Measurements from ENCODE around the gene MGAT5B.
"Not testable (repeated sequence)": the region's sequence is repeated elsewhere in the genome, so short reads cannot be mapped to it uniquely, and the experiment has no call there.

The MGAT5B gene

DNA sequence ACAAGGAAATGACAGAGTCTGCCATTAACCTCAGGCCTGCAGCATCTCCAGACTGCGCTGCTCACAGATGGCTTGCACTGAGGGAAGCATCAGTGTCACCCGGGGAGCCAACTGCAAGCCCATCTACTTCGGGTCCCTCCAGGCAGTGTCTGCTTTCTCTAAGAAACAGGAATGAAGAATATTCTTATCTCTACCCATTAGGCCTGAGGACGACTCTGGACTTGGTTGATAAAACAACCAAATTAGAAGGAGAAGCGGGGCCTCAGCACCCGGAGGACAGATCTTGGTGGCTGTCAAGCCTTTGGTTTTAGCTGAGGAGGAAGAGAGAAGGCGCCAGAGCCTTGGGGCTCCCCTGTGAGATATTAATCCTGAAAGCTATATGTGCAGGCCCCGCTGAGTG lies 19.5 kb upstream of the MGAT5B start:
- no CpG with 5 or more reads among the region's 8 CpGs for WGBS (ENCODE audit: insufficient coverage, insufficient read length)
- no peak overlapping the region for H3K4me3 ChIP-seq (ENCODE audit: low read length)
- DNase-seq (ENCODE audit: low read depth, low spot score), result no peak
- no peak overlapping the region for H3K27ac ChIP-seq (ENCODE audit: low read length)
- no peaks in the 10 kb centered on the region for H3K27me3 ChIP-seq (ENCODE audit: control insufficient read depth, insufficient read depth, low read length)
- no peaks in the 10 kb centered on the region for H3K36me3 ChIP-seq (ENCODE audit: control insufficient read depth, insufficient read depth, low read length)
- H3K9me3 ChIP-seq (ENCODE audit: control insufficient read depth, insufficient read depth, low read length), result no peaks in the 10 kb centered on the region
- H3K4me1 ChIP-seq (ENCODE audit: control insufficient read depth, insufficient read depth, low read length), result peaks cover 4% of the 10 kb centered on the region; the same call in 1 of the 2 replicates

DNA sequence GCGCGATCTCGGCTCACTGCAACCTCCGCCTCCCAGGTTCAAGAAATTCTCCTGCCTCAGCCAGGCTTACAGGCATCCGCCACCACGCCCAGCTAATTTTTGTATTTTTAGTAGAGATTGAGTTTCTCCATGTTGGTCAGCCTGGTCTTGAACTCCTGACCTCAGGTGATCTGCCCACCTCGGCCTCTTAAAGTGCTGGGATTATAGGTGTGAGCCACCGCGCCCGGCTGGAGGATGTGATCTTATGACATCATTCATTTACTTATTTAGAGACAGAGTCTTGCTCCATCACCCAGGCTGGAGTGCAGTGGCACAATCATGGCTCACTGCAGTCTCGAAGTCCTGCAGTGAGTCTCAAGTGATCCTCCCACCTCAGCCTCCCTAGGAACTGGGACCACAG lies 19.0 kb upstream of the MGAT5B start:
- not testable (repeated sequence) for H3K4me3 ChIP-seq (ENCODE audit: low read length); H3K36me3 ChIP-seq (ENCODE audit: control insufficient read depth, insufficient read depth, low read length); H3K4me1 ChIP-seq (ENCODE audit: control insufficient read depth, insufficient read depth, low read length); H3K9me3 ChIP-seq (ENCODE audit: control insufficient read depth, insufficient read depth, low read length); H3K27ac ChIP-seq (ENCODE audit: low read length); DNase-seq (ENCODE audit: low read depth, low spot score); H3K27me3 ChIP-seq (ENCODE audit: control insufficient read depth, insufficient read depth, low read length)
- no CpG with 5 or more reads among the region's 11 CpGs for WGBS (ENCODE audit: insufficient coverage, insufficient read length)

DNA sequence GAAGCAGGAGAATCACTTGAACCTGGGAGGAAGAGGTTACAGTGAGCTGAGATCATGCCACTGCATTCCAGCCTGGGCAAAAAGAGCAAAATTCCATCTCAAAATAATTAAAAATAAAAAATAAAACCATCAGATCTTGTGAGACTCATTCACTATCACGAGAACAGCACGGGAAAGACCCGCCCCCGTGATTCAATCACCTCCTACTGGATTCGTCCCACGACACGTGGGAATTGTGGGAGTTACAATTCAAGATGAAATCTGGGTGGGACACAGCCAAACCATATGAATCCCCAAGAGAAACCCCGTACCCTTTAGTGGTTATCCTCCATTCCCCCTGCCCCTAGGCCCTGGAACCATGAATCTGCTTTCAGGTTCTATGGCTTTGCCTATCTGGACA lies 15.4 kb upstream of the MGAT5B start:
- H3K27me3 ChIP-seq (ENCODE audit: control insufficient read depth, insufficient read depth, low read length), result no peaks in the 10 kb centered on the region
- no peaks in the 10 kb centered on the region for H3K36me3 ChIP-seq (ENCODE audit: control insufficient read depth, insufficient read depth, low read length)
- no CpG with 5 or more reads among the region's 8 CpGs for WGBS (ENCODE audit: insufficient coverage, insufficient read length)
- H3K4me1 ChIP-seq (ENCODE audit: control insufficient read depth, insufficient read depth, low read length), result 0 out of 2 replicates have a peak, but pooled peaks cover 2% of the 10 kb centered on the region
- no peaks in the 10 kb centered on the region for H3K9me3 ChIP-seq (ENCODE audit: control insufficient read depth, insufficient read depth, low read length)
- DNase-seq (ENCODE audit: low read depth, low spot score), result no peak
- H3K4me3 ChIP-seq (ENCODE audit: low read length), result no peak overlapping the region
- no peak overlapping the region for H3K27ac ChIP-seq (ENCODE audit: low read length)

DNA sequence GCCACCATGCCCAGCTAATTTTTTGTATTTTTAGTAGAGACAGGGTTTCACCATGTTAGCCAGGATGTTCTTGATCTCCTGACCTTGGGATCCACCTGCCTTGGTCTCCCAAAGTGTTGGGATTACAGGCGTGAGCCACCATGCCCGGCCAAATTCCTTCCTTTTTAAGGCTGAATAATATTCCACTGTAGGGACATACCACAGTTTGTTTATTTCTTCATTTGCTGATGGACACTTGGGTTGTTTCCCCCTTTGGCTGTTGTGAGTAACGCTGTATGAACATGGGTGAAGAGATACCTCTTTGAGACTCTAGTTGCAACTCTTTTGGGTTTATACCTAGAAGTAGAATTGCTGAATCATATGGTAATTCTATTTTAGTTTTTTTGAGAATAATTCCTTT lies 13.1 kb upstream of the MGAT5B start:
- no CpG with 5 or more reads among the region's 3 CpGs for WGBS (ENCODE audit: insufficient coverage, insufficient read length)
- DNase-seq (ENCODE audit: low read depth, low spot score), result no peak

DNA sequence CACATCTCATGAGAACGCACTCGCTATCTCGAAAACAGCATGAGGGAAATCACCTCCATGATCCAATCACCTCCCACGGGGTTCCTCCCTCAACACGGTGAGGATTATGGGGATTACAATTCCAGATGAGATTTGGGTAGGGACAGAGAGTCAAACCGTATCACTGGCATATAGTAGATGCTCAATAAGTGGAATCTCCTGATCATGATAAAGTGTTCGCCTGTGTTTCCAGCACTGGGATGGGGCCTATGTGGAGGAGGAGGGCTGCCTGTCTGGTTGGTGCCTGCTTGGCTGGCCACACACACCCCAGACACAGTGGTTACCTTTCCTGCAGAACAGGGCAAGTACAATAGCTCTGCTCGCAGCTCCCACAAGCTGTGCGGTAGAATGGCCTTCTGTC lies 6.1 kb upstream of the MGAT5B start:
- H3K27ac ChIP-seq (ENCODE audit: low read length), result no peak overlapping the region
- WGBS (ENCODE audit: insufficient coverage, insufficient read length), result no CpG with 5 or more reads among the region's 9 CpGs
- no peak overlapping the region for H3K4me3 ChIP-seq (ENCODE audit: low read length)
- no peaks in the 10 kb centered on the region for H3K36me3 ChIP-seq (ENCODE audit: control insufficient read depth, insufficient read depth, low read length)
- no peaks in the 10 kb centered on the region for H3K4me1 ChIP-seq (ENCODE audit: control insufficient read depth, insufficient read depth, low read length)
- H3K9me3 ChIP-seq (ENCODE audit: control insufficient read depth, insufficient read depth, low read length), result no peaks in the 10 kb centered on the region
- no peak for DNase-seq (ENCODE audit: low read depth, low spot score)
- H3K27me3 ChIP-seq (ENCODE audit: control insufficient read depth, insufficient read depth, low read length), result no peaks in the 10 kb centered on the region

More for the DNA sequence above, 13.1 kb upstream of the MGAT5B start:
- Histone ChIP-seq H3K4me3 (ENCODE audit: low read length) (no peak overlapping the region), H3K4me1 (ENCODE audit: control insufficient read depth, insufficient read depth, low read length) (0 out of 2 replicates have a peak, but pooled peaks cover 2% of the 10 kb centered on the region), H3K36me3 (ENCODE audit: control insufficient read depth, insufficient read depth, low read length) (no peaks in the 10 kb centered on the region), H3K9me3 (ENCODE audit: control insufficient read depth, insufficient read depth, low read length) (no peaks in the 10 kb centered on the region), H3K27me3 (ENCODE audit: control insufficient read depth, insufficient read depth, low read length) (no peaks in the 10 kb centered on the region), H3K27ac (ENCODE audit: low read length) (no peak overlapping the region)

DNA sequence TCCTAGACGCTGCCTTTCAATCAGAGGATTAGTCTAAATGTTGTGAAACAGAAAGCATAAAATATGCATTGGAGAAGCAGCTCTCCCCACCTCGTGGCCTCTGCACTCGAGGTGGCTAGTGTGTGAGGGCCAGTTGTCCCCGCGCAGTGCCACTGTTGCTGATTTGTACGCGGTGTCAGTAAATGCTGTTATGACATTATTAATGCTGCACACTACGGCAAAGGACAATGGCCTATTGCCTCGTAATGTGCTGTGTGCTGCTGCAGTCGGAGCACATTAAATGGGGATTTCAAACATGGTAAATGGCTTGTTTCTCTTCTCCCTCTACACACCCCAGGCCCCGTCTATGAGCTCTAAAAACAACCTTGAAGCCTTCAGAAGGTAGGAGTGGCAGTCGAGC lies 5.7 kb upstream of the MGAT5B start:
- H3K27ac ChIP-seq (ENCODE audit: low read length), result no peak overlapping the region
- no peak for DNase-seq (ENCODE audit: low read depth, low spot score)
- H3K36me3 ChIP-seq (ENCODE audit: control insufficient read depth, insufficient read depth, low read length), result no peaks in the 10 kb centered on the region
- no CpG with 5 or more reads among the region's 12 CpGs for WGBS (ENCODE audit: insufficient coverage, insufficient read length)
- no peak overlapping the region for H3K4me3 ChIP-seq (ENCODE audit: low read length)
- H3K27me3 ChIP-seq (ENCODE audit: control insufficient read depth, insufficient read depth, low read length), result no peaks in the 10 kb centered on the region
- no peaks in the 10 kb centered on the region for H3K9me3 ChIP-seq (ENCODE audit: control insufficient read depth, insufficient read depth, low read length)
- no peaks in the 10 kb centered on the region; the same call in 1 of the 2 replicates for H3K4me1 ChIP-seq (ENCODE audit: control insufficient read depth, insufficient read depth, low read length)

DNA sequence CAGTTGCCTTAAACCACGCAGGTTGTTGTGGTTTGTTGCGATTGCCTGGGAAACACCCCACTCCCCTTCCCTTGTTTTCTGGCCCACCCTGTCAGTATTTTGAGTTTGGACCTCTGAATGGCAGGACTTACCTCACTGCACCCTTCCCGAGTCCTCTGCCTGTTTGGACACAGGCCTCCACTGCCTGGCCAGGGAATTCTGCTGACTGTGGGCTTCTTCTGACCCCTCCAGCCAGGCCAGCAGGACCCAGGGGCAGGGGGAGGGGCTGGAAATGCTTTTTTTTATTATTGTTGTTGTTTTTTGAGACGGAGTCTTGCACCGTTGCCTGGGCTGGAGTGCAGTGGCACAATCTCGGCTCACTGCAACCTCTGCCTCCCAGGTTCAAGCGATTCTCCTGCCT lies 4.2 kb upstream of the MGAT5B start:
- H3K4me3 ChIP-seq (ENCODE audit: low read length), result no peak overlapping the region
- H3K36me3 ChIP-seq (ENCODE audit: control insufficient read depth, insufficient read depth, low read length), result no peaks in the 10 kb centered on the region
- H3K4me1 ChIP-seq (ENCODE audit: control insufficient read depth, insufficient read depth, low read length), result no peaks in the 10 kb centered on the region; the same call in 1 of the 2 replicates
- no peaks in the 10 kb centered on the region for H3K9me3 ChIP-seq (ENCODE audit: control insufficient read depth, insufficient read depth, low read length)
- DNase-seq (ENCODE audit: low read depth, low spot score), result no peak
- WGBS (ENCODE audit: insufficient coverage, insufficient read length), result no CpG with 5 or more reads among the region's 7 CpGs
- no peak overlapping the region for H3K27ac ChIP-seq (ENCODE audit: low read length)
- H3K27me3 ChIP-seq (ENCODE audit: control insufficient read depth, insufficient read depth, low read length), result peaks cover under 1% of the 10 kb centered on the region; the same call in 1 of the 2 replicates

DNA sequence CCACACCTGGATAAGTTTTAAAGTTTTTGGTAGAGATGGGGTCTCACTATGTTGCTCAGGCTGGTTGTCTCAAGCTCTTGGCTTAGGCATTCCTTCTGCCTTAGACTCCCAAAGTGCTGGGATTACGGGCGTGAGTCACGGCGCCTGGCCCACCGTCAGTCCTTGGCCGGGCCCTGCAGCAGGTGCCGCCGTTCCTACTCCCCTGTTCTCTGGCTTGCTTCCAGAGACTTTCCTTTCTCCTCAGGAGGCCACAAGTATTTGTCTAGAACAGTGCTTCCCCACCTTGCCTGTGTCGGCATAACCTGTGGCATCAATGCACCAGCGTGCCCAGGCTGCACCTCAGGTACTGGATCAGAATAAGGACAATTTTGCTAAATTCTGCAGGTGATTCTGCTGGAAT lies 3.0 kb upstream of the MGAT5B start:
- H3K36me3 ChIP-seq (ENCODE audit: control insufficient read depth, insufficient read depth, low read length), result no peaks in the 10 kb centered on the region

DNA sequence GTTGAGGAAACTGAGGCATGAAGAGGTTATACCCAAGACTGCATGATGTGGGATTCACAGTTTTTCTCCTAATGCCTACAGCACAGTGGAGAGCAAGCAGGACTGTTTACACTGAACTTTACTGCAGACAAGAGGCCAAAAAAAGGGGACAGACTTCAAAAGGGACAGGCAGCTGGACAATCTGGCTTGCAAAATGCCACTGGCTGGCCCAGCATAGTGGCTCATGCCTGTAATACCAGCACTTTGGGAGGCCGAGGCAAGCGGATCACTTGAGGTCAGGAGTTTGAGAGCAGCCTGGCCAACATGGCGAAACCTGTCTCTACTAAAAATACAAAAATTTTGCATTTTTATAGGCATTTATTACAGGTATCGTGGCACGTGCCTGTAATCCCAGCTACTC lies 2.0 kb upstream of the MGAT5B start:
- Histone ChIP-seq H3K4me1 (ENCODE audit: control insufficient read depth, insufficient read depth, low read length) (no peaks in the 10 kb centered on the region; the same call in 1 of the 2 replicates), H3K36me3 (ENCODE audit: control insufficient read depth, insufficient read depth, low read length) (no peaks in the 10 kb centered on the region), H3K27ac (ENCODE audit: low read length) (no peak overlapping the region), H3K27me3 (ENCODE audit: control insufficient read depth, insufficient read depth, low read length) (peaks cover 3% of the 10 kb centered on the region; the same call in 1 of the 2 replicates), H3K9me3 (ENCODE audit: control insufficient read depth, insufficient read depth, low read length) (no peaks in the 10 kb centered on the region), H3K4me3 (ENCODE audit: low read length) (no peak overlapping the region)
- DNase-seq (ENCODE audit: low read depth, low spot score), result no peak
- WGBS (ENCODE audit: insufficient coverage, insufficient read length), result no CpG with 5 or more reads among the region's 5 CpGs

More for the DNA sequence above, 3.0 kb upstream of the MGAT5B start:
- Histone ChIP-seq H3K27me3 (ENCODE audit: control insufficient read depth, insufficient read depth, low read length) (peaks cover 3% of the 10 kb centered on the region; the same call in 1 of the 2 replicates), H3K9me3 (ENCODE audit: control insufficient read depth, insufficient read depth, low read length) (no peaks in the 10 kb centered on the region), H3K4me1 (ENCODE audit: control insufficient read depth, insufficient read depth, low read length) (no peaks in the 10 kb centered on the region; the same call in 1 of the 2 replicates), H3K4me3 (ENCODE audit: low read length) (no peak overlapping the region), H3K27ac (ENCODE audit: low read length) (no peak overlapping the region)
- no peak for DNase-seq (ENCODE audit: low read depth, low spot score)
- no CpG with 5 or more reads among the region's 10 CpGs for WGBS (ENCODE audit: insufficient coverage, insufficient read length)

DNA sequence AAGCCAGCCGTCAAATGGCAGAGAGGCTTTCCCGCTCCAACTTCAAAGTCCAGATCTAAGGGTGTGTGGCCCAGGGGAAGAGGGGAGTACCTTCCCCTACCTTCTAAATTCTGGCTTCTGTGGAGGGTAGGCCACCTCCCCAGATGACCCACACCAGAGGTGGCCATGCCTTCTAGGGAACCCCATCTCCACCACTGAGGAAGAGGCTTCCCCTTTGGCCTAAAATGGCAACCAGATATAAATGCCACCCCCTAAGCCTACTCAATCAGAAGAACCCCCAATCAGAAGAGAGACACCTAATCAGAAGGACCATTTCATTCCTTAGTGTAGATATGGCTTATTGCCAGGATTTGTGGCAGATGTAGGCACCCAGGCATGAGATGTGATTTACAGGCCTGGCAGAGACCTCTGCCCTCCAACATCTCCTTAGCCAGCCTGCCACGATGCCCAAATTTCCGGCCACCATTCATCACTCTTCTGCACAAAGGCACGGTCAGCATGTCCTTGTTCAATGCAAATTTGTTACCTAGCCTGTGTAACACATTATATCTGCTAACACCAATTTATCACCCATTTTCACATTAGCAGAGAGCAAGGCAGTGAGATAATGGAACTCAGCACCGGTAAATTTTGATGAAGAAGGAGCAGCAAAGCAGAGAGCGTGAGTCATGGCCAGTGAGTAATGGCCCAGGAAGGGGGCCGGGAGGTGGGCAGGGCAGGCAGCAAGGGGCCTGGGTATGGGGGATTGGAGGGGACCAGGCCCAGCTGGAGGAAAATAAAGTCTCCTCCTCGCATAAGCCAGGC lies 1.2 kb upstream of the MGAT5B start:
- H3K4me3 ChIP-seq (ENCODE audit: low read length), result no peak overlapping the region
- no peaks in the 10 kb centered on the region; the same call in 1 of the 2 replicates for H3K4me1 ChIP-seq (ENCODE audit: control insufficient read depth, insufficient read depth, low read length)
- H3K27me3 ChIP-seq (ENCODE audit: control insufficient read depth, insufficient read depth, low read length), result peaks cover 3% of the 10 kb centered on the region; the same call in 1 of the 2 replicates
- H3K9me3 ChIP-seq (ENCODE audit: control insufficient read depth, insufficient read depth, low read length), result no peaks in the 10 kb centered on the region
- no peaks in the 10 kb centered on the region for H3K36me3 ChIP-seq (ENCODE audit: control insufficient read depth, insufficient read depth, low read length)
- no peak overlapping the region for H3K27ac ChIP-seq (ENCODE audit: low read length)
- DNase-seq (ENCODE audit: low read depth, low spot score), result no peak
- WGBS (ENCODE audit: insufficient coverage, insufficient read length), result no CpG with 5 or more reads among the region's 9 CpGs
